ENCODE data around the gene IQCK. TPM values are rescaled to one million over a fixed set of nuclear protein-coding genes. Genes with fewer than 3 reads are reported as not detected.

The IQCK gene
- total and polyA plus RNA-seq, 2 donors (not counting 3 experiments of a cell fraction or from before 2014, with no cell fraction given), result 17.2 to 18.1 TPM

GRCh38 chr16:19746561-19746960 is 28.5 kb downstream of the IQCK start:
- ChIA-PET CTCF (interaction anchor here (1.0 kb wide), 1 partner anchor 8 kb away, joined by 4 read pairs; no protein-coding TSS in a partner anchor), POLR2A (no interaction called here)
- Histone ChIP-seq H3K4me1 (ENCODE audit: control insufficient read depth, extremely low read depth, insufficient read depth, low read length) (peaks cover 7% of the 10 kb centered on the region), H3K9me1 (replicated peaks; ENCODE audit: control insufficient read depth, extremely low read depth, insufficient read depth, low read length) (no peaks in the 10 kb centered on the region), H3K27me3 (ENCODE audit: control insufficient read depth in 2 of 2, insufficient read depth in 2 of 2, low read length in 2 of 2) (no peaks in the 10 kb centered on the region), H2AFZ (ENCODE audit: low read depth, low read length) (no peak overlapping the region), H3K27ac (ENCODE audit: insufficient read depth, low read depth, low read length) (no peak overlapping the region), H3K79me2 (ENCODE audit: control insufficient read depth, insufficient read depth, low read length) (no peaks in the 10 kb centered on the region), H3K4me2 (ENCODE audit: insufficient read depth, low read length) (no peak overlapping the region), H4K20me1 (replicated peaks; ENCODE audit: control insufficient read depth, extremely low read depth, insufficient read depth, low read length) (no peaks in the 10 kb centered on the region), H3K36me3 (ENCODE audit: control insufficient read depth in 2 of 2, extremely low read depth in 1 of 2, insufficient read depth in 2 of 2, low read length in 2 of 2) (no peaks in the 10 kb centered on the region), H3K9ac (replicated peaks; ENCODE audit: extremely low read depth, insufficient read depth, low read length) (no peak overlapping the region), H3K9me3 (replicated peaks; ENCODE audit: control insufficient read depth, insufficient read depth, low read length) (no peaks in the 10 kb centered on the region), H3K4me3 (replicated peaks in 1 of 3; ENCODE audit: insufficient read depth in 1 of 3, low read depth in 1 of 3, low read length in 3 of 3) (no peak overlapping the region)
- DNase-seq (ENCODE audit: low read depth, low spot score), result peak; percentile 51
- dilution Hi-C loops (cut with MboI; ENCODE audit: extremely low pct_ligation_motif_present, low sequenced_read_pairs), result no loop called here
- no TSS peak for BruUV-seq (replicated peaks)
- FAIRE-seq, result peak; percentile 72
- intact Hi-C loops (cut with micrococcal nuclease), result no loop called here
- TF ChIP-seq CTCF (IDR thresholded peaks at IDR 0.05; ENCODE audit: extremely low read depth in 1 of 2, insufficient read depth in 1 of 2, low read depth in 1 of 2, low read length in 2 of 2) (no peak), POLR2AphosphoS5 (IDR thresholded peaks at IDR 0.05; ENCODE audit: insufficient read depth, low read depth, low read length) (no peak), JUN (IDR thresholded peaks at IDR 0.05; ENCODE audit: borderline replicate concordance, insufficient read depth, insufficient read length, low read depth) (no peak), MYC (IDR thresholded peaks at IDR 0.05; ENCODE audit: low read depth, low read length) (no peak), GATA2 (IDR thresholded peaks at IDR 0.05; ENCODE audit: insufficient read depth, insufficient read length, low read depth, low read length) (no peak), FOS (IDR thresholded peaks at IDR 0.05; ENCODE audit: borderline replicate concordance, insufficient read depth, low read length) (no peak), MAX (IDR thresholded peaks at IDR 0.05; ENCODE audit: insufficient read depth, insufficient read length) (no peak), EZH2 (IDR thresholded peaks at IDR 0.05; ENCODE audit: borderline replicate concordance, low read depth, low read length, severe bottlenecking) (no peak), POLR2A (IDR thresholded peaks at IDR 0.05; ENCODE audit: low read depth, low read length) (no peak)

All from endothelial cell of umbilical vein (primary cell).